Measurements from ENCODE around the gene BCAN.

The BCAN gene

GRCh38 chr1:156644146-156644545 lies 2.2 kb downstream of the BCAN start:
- H3K4me3 ChIP-seq (ENCODE audit: low read depth, low read length), result no peak overlapping the region
- DNase-seq (ENCODE audit: low read depth), result no peak
- TF ChIP-seq CTCF (IDR thresholded peaks at IDR 0.05; ENCODE audit: control insufficient read depth, extremely low read depth, insufficient read depth), result no peak

DNA sequence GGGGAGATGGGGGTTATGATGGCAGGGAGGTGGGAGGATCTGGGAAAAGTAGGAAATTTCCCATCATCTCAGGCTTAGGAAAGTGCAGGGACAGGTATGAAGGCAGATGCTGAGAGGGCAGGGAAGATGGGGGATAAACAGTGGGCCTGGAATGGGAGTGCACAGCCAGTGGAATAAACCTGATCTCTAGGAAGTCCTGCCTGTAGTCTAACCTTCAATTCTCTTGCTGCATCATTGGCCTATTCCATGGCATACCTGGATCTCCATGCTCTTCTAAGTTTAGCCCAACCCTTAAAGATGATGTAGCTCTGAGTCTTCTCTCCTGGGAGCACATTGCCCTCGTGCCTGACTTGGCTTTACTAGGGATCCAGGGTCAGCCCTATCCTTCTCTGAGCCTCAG lies 2.7 kb downstream of the BCAN start:
- H3K4me3 ChIP-seq (ENCODE audit: low read depth, low read length), result no peak overlapping the region
- no peak for DNase-seq (ENCODE audit: low read depth)
- TF ChIP-seq CTCF (IDR thresholded peaks at IDR 0.05; ENCODE audit: control insufficient read depth, extremely low read depth, insufficient read depth), result no peak

DNA sequence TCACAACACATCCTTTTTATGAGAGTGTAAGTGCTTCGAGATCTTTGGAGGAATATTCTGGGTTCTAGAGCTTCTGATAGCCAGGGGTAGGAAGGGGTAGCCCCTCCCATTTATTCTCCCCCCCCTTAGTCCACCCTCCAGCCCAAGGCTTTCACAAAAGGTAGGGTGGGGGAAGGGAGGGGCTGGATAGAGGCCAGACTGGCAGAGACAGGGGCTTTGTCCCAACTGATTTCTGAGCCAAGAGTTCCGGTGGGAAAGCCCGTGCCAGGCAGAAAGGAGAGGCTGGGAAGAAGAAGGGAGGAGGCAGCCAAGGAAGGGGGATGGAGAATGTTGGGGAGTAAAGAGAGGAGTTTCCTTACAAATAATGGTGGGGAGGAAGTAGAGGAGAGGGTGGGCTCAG lies 3.1 kb downstream of the BCAN start:
- no peak for DNase-seq (ENCODE audit: low read depth)
- H3K4me3 ChIP-seq (ENCODE audit: low read depth, low read length), result no peak overlapping the region
- TF ChIP-seq CTCF (IDR thresholded peaks at IDR 0.05; ENCODE audit: control insufficient read depth, extremely low read depth, insufficient read depth), result no peak

DNA sequence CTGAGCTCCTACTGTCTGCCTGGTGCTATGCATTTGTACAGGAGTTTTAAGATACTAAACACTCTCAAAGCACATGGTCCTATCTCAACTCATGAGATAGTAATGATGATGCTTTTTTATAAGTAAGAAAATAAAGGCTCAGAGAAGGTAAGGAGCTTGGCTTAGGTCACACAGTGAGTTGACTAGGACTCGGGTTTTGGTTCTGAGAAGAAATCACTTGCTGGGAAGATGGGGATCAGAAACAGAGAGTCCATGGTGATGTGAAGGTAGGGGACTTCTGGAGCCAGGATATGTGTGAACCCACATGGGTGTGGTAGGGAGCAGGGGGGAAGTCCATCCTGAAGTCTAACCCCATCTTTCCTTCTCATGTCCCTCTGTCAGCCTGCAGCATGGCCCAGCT lies 3.7 kb downstream of the BCAN start:
- TF ChIP-seq CTCF (IDR thresholded peaks at IDR 0.05; ENCODE audit: control insufficient read depth, extremely low read depth, insufficient read depth), result no peak
- DNase-seq (ENCODE audit: low read depth), result no peak
- no peak overlapping the region for H3K4me3 ChIP-seq (ENCODE audit: low read depth, low read length)

- TF ChIP-seq CTCF (IDR thresholded peaks at IDR 0.05; ENCODE audit: control insufficient read depth, extremely low read depth, insufficient read depth), result no peak
- H3K4me3 ChIP-seq (ENCODE audit: low read depth, low read length), result no peak overlapping the region
- no peak for DNase-seq (ENCODE audit: low read depth)
Measured at GRCh38 chr1:156646738-156647211, 4.9 kb downstream of the BCAN start.

GRCh38 chr1:156647351-156647750 lies 5.4 kb downstream of the BCAN start:
- DNase-seq (ENCODE audit: low read depth), result no peak
- no peak for TF ChIP-seq CTCF (IDR thresholded peaks at IDR 0.05; ENCODE audit: control insufficient read depth, extremely low read depth, insufficient read depth)
- H3K4me3 ChIP-seq (ENCODE audit: low read depth, low read length), result no peak overlapping the region

DNA sequence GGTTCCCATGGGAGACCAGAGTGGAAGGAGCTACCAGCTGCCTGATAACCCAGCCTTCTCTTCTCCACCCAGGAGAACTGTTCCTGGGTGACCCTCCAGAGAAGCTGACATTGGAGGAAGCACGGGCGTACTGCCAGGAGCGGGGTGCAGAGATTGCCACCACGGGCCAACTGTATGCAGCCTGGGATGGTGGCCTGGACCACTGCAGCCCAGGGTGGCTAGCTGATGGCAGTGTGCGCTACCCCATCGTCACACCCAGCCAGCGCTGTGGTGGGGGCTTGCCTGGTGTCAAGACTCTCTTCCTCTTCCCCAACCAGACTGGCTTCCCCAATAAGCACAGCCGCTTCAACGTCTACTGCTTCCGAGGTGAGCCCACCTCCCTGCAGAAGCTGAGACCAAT lies 6.6 kb downstream of the BCAN start:
- TF ChIP-seq CTCF (IDR thresholded peaks at IDR 0.05; ENCODE audit: control insufficient read depth, extremely low read depth, insufficient read depth), result no peak
- DNase-seq (ENCODE audit: low read depth), result no peak
- no peak overlapping the region for H3K4me3 ChIP-seq (ENCODE audit: low read depth, low read length)
